ENCODE data around the gene SEMA3B. TPM values are rescaled to one million over a fixed set of nuclear protein-coding genes. Genes with fewer than 3 reads are reported as not detected.

Gene SEMA3B
- total RNA-seq, 6 donors from 2014 or later = 98.3 to 242 (median 122) TPM

DNA sequence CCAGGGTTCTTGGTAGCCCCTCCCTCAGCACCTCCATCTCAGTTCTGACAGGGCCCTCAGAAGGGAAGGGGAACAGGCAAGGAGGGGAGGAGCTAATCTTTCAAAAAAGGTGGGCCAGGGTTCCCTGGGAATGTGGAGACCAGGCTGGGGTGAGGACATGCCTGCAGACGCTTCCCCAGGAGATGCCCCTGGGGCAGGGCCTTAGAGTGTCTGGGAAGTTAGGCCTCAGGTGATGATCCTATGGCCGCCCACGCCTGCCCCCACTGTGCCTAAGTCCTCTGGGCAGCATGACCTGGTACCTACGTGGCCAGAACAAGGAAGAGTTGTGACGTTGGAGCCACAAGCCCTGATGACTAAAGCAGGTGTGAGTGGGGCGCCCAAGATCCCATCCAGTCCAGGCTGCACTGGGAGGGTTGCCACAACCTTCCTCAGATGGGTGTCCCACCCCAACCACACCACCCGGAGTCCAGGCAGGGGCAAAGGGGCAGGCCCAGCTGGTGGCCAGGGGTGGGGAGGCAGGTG, 3.9 kb upstream of the SEMA3B start:
- H3K27ac ChIP-seq = peak overlapping the region; percentile 84 to 98 (median 96)
- no peaks in the 10 kb centered on the region for H3K36me3 ChIP-seq
- no peaks in the 10 kb centered on the region for H3K9me3 ChIP-seq
- WGBS, 2 donors = 79 to 83% methylated on average over 1 to 2 of the region's 7 CpGs
- no peaks in the 10 kb centered on the region for H3K27me3 ChIP-seq
- peak overlapping the region in 1 of 4 donors; percentile 57 for H3K4me3 ChIP-seq
- no peak for TF ChIP-seq EP300 (IDR thresholded peaks at IDR 0.05)
- peak in 2 of 4 donors; percentile 29 to 69 for TF ChIP-seq POLR2A (IDR thresholded peaks at IDR 0.05)
- TF ChIP-seq POLR2AphosphoS5 (IDR thresholded peaks at IDR 0.05) = peak; percentile 5 to 30
- TF ChIP-seq, protein P1, sequence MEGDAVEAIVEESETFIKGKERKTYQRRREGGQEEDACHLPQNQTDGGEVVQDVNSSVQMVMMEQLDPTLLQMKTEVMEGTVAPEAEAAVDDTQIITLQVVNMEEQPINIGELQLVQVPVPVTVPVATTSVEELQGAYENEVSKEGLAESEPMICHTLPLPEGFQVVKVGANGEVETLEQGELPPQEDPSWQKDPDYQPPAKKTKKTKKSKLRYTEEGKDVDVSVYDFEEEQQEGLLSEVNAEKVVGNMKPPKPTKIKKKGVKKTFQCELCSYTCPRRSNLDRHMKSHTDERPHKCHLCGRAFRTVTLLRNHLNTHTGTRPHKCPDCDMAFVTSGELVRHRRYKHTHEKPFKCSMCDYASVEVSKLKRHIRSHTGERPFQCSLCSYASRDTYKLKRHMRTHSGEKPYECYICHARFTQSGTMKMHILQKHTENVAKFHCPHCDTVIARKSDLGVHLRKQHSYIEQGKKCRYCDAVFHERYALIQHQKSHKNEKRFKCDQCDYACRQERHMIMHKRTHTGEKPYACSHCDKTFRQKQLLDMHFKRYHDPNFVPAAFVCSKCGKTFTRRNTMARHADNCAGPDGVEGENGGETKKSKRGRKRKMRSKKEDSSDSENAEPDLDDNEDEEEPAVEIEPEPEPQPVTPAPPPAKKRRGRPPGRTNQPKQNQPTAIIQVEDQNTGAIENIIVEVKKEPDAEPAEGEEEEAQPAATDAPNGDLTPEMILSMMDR (IDR thresholded peaks at IDR 0.05) = no peak
- peak in 1 of 2 donors; percentile 0 for ATAC-seq (ENCODE audit: low FRiP score in 2 of 2)
- peak in 1 of 2 donors; percentile 48 for DNase-seq
- H3K4me1 ChIP-seq = peaks cover 69 to 85% (median 79%) of the 10 kb centered on the region in 4 donors

DNA sequence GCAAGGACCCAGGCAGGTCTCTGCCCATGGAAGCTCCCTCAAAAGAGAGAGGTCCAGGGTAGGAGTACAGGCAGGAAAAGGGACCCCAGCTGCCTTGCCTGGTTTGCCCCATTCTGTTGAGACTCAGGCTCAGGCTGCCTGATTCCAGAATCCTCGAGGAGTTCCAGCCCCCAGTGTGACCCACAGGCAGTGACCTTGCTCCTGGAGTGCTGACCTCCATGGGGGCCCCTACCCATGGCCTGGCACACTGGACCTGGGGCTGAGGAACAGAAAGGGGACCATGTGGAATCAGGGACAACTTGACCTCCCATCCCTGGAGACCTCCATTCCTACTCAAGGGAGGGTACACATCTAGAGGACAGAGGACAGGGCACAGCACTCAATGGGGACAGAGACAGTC, 3.4 kb upstream of the SEMA3B start:
- Histone ChIP-seq H3K27me3 (no peaks in the 10 kb centered on the region), H3K4me3 (peak overlapping the region in 1 of 4 donors; percentile 57), H3K4me1 (peaks cover 71 to 83% (median 75%) of the 10 kb centered on the region in 4 donors), H3K36me3 (no peaks in the 10 kb centered on the region), H3K27ac (peak overlapping the region; percentile 84 to 98 (median 96)), H3K9me3 (no peaks in the 10 kb centered on the region)
- TF ChIP-seq EP300 (IDR thresholded peaks at IDR 0.05) = no peak
- no peak for TF ChIP-seq POLR2AphosphoS5 (IDR thresholded peaks at IDR 0.05)
- no peak for TF ChIP-seq POLR2A (IDR thresholded peaks at IDR 0.05)
- TF ChIP-seq, protein P1 (IDR thresholded peaks at IDR 0.05) = no peak
- 67% methylated on average over 1 of the region's 1 CpG; no CpG with 5 or more reads in 1 of the 2 donors for WGBS, 2 donors
- no peak for DNase-seq
- ATAC-seq (ENCODE audit: low FRiP score in 2 of 2) = no peak

DNA sequence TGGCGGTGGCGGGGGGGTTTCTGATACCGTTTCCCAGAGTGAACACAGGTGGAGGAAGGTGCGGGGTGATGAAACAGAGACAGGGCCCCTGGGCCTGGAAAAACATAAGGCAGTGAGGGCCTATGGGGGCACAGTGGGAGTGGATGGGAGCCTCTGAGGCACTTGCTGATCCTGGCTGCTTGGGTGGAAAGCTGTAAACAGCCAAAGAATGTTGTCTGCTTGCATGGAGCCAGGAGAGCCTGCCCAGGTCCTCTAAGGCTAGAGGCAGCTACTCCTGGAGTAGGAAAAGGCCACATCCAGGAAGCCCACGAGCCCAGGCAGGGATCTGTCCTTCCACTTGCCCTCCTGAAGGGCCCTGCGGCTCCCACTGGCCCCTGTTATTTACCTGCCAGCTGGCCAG, 2.9 kb upstream of the SEMA3B start:
- Histone ChIP-seq H3K9me3 (no peaks in the 10 kb centered on the region), H3K4me1 (peaks cover 67 to 81% (median 72%) of the 10 kb centered on the region in 4 donors), H3K27ac (peak overlapping the region; percentile 84 to 98 (median 96)), H3K36me3 (no peaks in the 10 kb centered on the region), H3K4me3 (peak overlapping the region in 2 of 4 donors; percentile 54 to 57), H3K27me3 (no peaks in the 10 kb centered on the region)
- ATAC-seq (ENCODE audit: low FRiP score in 2 of 2) = no peak
- peak in 1 of 4 donors; percentile 23 for TF ChIP-seq POLR2A (IDR thresholded peaks at IDR 0.05)
- TF ChIP-seq, protein P1 (IDR thresholded peaks at IDR 0.05) = no peak
- 73 to 90% methylated on average over 4 to 6 of the region's 6 CpGs for WGBS, 2 donors
- no peak for DNase-seq

DNA sequence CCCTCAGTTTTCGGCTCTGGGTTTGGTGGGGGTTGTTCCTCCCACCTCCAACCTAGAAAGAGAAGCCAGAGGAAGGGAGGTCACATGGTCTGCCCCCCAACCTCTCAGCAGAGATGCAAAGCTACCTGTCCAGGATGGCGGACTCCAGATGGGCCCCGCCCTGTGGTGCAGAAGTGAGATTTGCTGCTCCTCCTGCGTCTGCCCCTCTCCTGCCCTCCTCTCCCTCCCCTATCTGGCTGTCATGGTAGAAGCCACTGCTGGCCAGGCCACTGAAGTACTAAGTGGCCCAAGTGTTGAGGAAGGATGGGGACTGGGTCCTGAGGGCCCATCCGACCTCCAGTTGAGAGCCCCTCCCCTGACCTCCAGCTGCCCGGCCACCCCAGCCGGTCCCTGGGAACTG, 2.1 kb upstream of the SEMA3B start:
- Histone ChIP-seq H3K4me1 (peaks cover 63 to 81% (median 68%) of the 10 kb centered on the region in 4 donors), H3K27ac (peak overlapping the region; percentile 84 to 98 (median 96)), H3K27me3 (no peaks in the 10 kb centered on the region), H3K36me3 (no peaks in the 10 kb centered on the region), H3K9me3 (no peaks in the 10 kb centered on the region), H3K4me3 (peak overlapping the region; percentile 39 to 57 (median 48))
- TF ChIP-seq, protein P1 (IDR thresholded peaks at IDR 0.05) = no peak
- no peak for TF ChIP-seq EP300 (IDR thresholded peaks at IDR 0.05)
- no peak for TF ChIP-seq POLR2AphosphoS5 (IDR thresholded peaks at IDR 0.05)
- DNase-seq (no peak), ATAC-seq (ENCODE audit: low FRiP score in 2 of 2) (no peak)
- WGBS, 2 donors = 45 to 51% methylated on average over 6 to 7 of the region's 7 CpGs

All from upper lobe of left lung (tissue), 6 donors.